HG03108 (cell line): ENCODE results near the gene SCN2B.

Source experiments
- ATAC-seq: cut with Tn5 transposase; IDR thresholded peaks from one replicate; pipeline ENCODE4 v1.9.1; 2021; ENCODE audit warnings: moderate library complexity; ENCODE audit not compliant: unreplicated experiment

Gene SCN2B

DNA sequence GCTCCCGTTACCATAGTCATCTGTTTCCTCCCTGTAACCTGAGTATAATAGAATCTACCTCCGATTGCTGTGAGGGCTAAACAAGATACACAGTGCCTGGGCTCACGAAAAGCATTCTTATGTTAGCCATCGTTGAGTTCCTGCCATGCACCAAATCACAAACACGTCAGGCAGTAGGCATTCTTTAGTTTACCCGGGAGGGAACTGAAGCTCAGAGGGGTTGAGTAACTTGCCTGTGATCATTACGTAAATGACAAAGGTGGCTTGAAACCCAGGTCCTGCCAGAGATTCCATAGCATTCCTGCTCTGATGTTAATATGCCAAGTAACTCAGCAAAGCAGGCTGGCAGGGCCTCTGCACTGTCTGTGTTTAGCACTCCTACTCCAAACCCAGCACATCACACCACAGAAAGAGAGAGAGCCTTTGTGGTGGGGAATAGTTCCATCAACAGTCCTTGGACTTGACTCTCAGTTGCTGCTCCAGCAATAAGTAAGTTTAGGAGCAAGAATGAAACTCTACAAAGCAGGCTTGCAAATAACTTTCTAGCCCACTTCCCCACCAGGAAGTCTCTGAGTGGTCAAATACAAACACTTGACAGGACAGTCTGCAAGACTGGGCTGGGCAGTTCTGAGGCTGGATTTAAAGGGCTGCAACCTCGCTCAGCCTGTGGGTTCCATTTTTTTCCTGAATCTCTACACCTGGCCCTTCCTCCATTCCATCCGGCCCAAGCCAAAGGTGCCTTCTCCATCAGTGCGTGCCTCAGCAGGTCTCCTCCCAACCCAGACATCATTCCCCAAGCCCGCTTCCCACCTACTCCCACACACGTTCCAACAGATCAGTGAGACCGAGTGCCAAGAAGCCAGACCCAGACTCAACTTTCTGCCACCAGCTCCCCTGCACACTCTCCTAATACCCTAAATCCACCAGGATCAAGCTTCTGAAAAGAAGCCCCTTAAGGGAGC is 1.1 kb downstream of the SCN2B start:
- ATAC-seq, result no peak

- ATAC-seq, result no peak
These were observed 2.4 kb downstream of the SCN2B start for GRCh38 chr11:118174006-118174567.

- no peak for ATAC-seq
These were observed 4.1 kb downstream of the SCN2B start for GRCh38 chr11:118172356-118172755.

DNA sequence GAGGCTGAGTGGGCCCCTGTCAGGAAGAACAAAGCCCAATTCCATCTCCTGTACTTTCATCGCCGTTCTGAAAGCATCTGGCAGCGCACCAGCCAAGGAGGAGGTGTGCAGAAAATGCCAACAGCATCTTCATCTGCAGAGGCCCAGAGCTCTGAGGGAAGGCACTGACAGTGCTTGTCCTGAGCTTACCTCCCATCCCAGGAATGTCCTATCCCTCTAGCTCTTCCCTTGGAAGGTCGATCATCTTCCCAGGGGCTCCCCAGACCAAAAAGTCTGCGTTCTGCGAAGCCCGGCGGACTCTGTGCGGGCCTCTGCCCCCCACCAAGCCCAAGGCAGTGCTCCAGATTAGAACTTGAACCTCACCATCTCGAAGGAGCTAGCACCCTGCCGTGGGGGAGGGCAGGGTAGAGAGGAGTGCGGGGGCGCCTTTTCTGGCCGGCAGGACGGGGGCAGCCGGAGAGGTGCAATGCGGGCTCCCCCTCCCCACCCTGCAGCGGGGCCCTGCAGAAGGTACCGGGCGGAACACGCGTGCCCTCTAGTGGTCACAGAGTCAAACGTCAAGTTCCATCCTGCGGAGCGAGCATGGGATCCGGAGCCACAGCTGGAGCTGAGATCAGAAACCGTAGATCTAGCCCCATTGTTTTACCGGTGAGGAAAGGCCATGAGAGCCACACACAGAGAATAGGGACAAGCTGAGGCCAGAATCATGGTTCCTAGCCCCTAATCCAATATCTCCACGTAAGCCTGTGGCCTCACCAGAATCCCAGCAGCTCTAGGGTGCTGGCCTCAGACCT is 5.0 kb downstream of the SCN2B start:
- ATAC-seq, result no peak

- no peak for ATAC-seq
These were observed 5.6 kb downstream of the SCN2B start for GRCh38 chr11:118170882-118171268.

GRCh38 chr11:118170231-118170630 is 6.2 kb downstream of the SCN2B start:
- ATAC-seq, result no peak

- ATAC-seq, result no peak
These were observed 6.9 kb downstream of the SCN2B start for GRCh38 chr11:118169300-118170140.

- ATAC-seq, result no peak
These were observed 7.7 kb downstream of the SCN2B start for GRCh38 chr11:118168751-118169150.

GRCh38 chr11:118168316-118168715 is 8.1 kb downstream of the SCN2B start:
- ATAC-seq, result no peak

DNA sequence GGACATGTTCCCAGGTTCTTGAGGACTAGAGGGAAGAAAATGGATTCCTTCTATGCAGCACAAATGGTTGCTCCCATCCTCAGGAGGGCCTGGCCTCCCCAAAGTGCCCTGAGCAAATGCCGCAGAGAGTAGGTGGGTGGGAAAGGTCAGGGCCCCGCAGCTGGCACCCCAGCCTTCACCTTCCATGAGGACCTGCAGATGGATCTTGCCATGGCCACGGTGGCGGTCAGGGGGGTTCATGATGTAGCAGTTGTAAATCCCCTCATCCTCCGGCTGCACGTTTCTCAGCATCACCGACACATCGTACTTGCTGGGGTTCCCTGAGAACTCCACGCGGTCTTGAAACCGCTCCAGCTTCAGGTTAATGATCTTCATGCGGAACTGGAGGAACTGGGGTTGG is 8.5 kb downstream of the SCN2B start:
- ATAC-seq, result no peak

DNA sequence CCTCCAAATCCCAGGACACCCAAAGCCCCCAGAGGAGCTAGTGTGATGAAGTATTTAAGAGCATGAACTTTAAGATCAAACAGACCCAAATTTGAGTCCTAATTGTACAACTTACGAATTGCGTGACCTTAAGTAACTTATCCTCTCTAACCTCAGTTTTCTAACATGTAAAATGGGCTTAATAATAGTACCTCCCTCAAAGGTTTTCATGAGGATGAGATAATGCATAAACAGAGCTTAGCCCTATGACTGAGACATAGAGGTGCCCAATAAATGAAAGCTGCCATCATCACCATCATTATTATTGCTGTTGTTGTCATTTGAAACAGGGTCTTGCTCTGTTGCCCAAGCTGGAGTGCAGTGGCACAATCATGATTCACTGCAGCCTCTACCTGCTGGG is 9.2 kb downstream of the SCN2B start:
- no peak for ATAC-seq

DNA sequence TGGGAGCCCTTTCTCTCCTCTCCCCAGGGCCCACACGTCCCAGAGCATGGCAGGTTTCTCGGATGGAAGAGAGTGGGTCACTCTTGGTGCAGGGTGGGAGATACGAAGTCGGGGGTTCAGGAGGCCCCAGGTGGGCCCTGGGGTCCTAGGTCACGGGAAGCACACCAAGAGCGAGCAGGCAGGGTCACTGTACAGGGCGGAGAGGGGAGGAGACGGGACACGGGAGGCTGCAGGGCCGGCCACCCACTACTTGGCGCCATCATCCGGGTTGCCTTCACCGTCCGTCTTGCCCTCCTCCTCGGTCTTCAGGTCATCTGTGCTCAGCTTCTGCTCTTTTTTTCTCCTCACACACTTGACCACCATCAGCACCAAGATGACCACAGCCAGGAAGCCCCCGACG is 9.8 kb downstream of the SCN2B start:
- no peak for ATAC-seq

DNA sequence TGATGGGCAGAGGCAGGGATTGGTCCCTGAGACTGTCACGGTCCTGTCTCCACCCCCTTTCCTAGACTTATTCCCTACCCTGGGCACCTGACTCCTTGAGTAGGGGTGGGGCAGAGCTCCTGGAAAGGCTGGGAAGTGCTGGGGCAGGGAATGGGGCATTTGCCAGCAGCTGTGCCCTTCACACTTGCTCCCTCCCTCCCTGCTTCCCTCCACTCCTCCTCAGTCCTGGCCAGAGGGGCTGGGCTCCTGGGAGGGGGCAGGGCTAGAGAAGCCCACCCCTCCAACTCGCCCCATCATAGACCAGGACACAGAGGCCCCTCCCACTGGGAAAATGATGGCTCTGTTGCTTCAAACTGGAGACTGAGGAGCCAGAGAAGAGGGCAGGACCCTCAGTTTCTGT is 11.6 kb downstream of the SCN2B start:
- no peak for ATAC-seq

GRCh38 chr11:118163494-118163893 is 12.9 kb downstream of the SCN2B start:
- no peak for ATAC-seq

- ATAC-seq, result no peak
These were observed 13.6 kb downstream of the SCN2B start for GRCh38 chr11:118162846-118163245.

- no peak for ATAC-seq
These were observed 14.7 kb downstream of the SCN2B start for GRCh38 chr11:118161786-118162185.

DNA sequence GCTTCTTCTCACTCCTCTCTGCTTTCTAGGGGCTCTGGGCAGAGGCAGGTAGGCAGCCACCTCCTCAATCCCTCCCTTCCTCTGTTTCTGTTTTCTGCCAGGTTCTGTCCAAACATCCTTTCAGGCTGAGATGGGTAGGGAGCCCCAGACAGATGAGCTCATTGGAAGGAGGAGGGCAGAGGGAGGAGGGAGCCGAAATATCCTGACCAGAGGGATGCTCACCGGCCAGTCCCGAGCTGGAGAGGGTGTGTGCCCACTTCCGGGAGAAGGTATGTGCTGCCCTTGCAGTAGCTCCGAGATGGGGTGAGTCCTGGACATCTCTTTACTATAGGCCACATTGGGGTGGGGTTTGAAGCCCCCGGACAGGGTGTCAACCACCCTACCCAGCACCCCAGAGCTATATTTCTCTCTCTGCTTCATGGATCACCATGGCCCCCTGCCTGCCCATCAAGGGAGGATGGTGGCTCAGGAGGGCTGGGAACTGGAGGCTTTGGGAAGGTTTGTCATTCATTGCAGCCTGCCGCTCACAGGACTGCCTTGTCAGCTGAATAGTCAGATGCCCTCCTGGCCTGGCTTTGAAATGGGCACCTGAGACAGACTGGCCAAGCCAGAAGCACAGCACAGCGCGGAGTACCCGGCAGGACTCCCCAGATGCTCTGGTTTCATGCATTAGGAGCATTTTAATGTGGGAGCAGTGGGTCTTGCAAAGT is 19.1 kb downstream of the SCN2B start:
- ATAC-seq, result no peak

DNA sequence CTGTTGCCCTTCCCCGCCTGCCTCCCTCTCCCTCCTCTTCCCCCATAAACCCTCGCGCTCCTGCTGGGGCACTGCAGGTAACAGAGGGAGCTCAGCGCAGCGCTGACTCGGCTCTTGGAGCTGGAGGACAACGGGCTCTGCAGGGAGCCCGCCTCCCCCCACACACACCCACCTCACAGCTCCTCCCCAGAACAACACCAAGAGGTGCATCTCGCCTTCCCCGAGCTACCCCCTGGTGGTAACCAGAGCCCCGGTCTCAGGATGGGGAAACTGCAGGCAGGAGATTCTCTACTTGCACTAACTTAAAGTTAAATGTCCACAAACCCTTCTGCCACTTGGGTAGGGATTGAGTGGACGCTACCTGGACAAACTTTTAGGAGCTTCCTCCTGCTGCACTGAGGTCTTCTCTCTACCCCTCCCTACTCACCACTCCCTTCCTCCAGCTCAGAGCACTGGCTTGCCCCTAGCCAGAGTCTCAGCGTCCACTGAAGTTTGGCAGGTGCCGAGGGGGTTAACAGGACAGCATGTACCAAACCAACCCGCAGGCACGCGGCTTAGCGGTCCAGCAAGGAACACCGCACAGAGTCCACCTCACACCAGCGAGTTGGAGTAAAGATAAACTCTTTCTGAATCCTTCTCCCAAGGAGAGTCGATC is 19.8 kb downstream of the SCN2B start:
- ATAC-seq, result no peak

DNA sequence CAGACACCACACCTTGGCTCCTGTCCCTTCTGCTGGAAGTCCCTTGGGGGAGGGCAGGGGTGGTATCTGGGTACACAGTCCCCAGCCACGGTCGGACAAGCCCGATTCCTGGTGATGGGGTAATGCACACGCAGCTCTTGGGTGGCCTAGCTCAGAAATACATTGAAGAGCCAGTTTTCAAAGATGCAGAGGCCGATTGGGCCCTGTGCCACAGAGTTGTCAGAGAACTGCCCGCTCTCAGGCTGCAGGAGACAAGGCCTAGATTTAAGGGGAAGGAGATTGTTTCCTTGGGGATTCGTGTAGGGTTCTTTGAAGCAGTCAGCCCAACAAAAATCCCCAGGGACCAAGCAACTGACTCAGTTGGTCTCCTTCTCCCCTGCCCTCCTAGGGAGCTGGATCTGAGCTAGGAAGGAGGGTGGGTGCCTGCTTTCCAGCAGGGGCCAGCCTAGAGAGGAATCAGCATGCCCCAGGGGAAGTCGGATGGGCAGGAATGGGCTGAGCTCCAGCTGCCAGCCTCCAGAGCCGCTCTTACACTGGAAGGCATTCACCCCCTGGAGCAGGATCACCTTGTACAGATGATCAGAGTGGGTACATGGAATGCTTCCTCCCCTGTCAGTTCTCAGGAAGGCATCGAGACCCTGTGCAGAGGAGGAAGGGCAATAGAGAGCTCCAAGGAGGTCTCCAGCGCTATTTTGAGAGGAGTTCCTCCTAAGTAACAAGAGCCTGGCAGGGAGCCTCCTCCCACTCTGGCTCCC is 20.5 kb downstream of the SCN2B start:
- ATAC-seq, result no peak
